Forelimb muscle (tissue), 1 donor: ENCODE results near the gene RSPH6A. TPM values are rescaled to one million over a fixed set of nuclear protein-coding genes. Genes with fewer than 3 reads are reported as not detected.

Experiments
- DNase-seq: peaks from one replicate; pipeline ENCODE4 v3.0.0-alpha.2; 2013; ENCODE audit warnings: low read depth
- polyA plus RNA-seq: library from polyadenylated mRNA; unstranded; fragments of 120-200 nt; gene quantifications from one replicate; pipeline ENCODE4 v1.2.1, GENCODE V29; 2013; ENCODE audit not compliant: insufficient read length

The RSPH6A gene
- polyA plus RNA-seq, 1 donor = not detected

DNA sequence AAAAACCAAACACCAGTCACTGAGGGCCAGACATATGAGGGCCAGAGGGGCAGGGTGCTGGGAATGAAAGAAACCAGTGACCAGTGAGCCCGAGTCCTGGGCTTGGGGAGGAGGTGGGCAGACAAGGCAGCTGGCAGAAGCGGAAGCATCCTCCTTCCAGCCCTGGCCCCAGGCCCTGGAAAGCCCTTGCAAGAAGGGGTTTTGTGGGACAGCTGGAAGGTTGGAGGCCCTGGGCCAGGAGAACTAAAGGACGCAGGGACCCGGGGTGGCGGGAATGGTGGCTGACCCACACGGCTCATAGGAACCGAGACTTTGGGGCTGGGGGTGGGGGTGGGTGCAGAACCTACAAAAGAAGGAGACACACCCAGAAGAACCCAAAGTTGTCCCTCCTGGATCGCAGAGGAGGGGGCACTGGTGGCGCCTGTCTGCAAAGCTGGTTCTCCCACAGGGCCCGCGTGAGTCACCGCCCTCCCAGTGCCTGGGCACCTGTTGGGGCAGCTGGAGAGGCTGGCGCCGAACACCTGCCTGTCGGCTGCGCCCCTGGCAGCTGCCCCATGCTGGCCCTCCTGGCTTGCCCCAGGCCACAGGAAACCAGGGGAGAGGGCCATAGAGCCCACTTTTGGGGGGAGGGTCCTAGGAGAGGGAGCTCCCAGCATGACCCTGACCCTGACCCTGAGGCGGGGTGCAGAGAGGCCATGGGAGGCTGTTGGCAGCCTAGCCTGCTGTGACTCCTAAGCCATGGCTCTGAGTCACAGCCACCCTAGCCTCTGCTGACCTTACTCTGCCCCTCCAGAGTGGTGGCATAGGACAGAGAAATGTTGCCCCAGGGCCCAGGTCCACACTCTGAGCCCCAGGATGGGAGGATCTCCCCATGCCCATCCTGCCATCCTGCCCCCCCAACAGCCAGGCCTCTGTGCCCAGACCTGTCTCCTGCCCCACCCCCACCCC lies 33.6 kb downstream of the RSPH6A start:
- DNase-seq = no peak

DNA sequence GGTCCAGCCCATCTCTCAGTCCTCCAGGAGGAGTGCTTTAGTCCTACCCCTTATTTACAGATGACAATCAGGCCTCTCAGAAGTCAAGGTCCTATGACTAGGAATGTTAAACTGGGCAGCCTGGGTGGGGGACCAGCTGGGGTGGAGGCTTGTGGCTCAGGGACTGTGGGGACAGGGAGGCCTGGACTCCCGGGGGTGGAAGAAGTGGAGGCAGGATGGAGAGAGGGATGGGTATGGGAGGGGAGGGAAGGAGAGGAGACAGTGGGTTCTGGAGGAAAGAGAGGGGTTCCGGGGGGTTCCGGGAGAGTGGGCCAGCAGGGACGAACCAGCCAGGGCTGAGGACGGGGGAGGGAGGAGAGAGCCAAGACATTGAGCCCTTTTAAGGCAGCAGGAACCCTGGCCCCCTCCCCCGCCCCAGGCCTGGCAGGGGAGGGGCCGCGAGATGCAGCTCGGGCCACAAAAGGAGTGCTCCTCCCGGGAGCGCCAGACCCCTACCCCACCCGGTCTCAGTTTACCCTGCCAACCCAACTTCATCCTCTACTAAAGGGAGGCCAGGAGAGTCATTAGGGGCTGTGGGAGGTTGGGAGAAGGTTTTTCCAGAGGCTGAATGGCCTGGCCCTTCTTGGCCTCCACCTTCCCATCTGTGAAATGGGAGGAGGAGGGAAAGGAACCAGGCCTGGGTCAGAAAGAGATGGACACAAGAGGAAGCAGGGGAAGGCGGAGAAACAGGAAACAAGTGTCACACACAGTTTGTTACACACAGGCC lies 34.5 kb downstream of the RSPH6A start:
- no peak for DNase-seq

DNA sequence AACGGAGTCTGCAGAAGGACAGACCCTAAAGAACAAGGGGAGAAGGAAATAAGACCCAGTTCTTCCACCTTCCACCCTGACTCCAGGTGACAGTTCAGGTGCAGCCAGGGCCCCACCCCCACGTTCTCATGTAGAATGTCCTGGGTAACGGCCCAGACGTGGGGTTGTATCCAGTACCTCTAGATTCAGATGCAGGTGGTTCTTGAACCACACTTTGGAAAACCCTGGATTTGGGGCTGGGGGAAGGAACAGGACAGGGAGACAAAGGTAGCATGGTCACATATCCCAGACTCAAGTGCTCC lies 35.0 kb downstream of the RSPH6A start:
- DNase-seq = no peak

DNA sequence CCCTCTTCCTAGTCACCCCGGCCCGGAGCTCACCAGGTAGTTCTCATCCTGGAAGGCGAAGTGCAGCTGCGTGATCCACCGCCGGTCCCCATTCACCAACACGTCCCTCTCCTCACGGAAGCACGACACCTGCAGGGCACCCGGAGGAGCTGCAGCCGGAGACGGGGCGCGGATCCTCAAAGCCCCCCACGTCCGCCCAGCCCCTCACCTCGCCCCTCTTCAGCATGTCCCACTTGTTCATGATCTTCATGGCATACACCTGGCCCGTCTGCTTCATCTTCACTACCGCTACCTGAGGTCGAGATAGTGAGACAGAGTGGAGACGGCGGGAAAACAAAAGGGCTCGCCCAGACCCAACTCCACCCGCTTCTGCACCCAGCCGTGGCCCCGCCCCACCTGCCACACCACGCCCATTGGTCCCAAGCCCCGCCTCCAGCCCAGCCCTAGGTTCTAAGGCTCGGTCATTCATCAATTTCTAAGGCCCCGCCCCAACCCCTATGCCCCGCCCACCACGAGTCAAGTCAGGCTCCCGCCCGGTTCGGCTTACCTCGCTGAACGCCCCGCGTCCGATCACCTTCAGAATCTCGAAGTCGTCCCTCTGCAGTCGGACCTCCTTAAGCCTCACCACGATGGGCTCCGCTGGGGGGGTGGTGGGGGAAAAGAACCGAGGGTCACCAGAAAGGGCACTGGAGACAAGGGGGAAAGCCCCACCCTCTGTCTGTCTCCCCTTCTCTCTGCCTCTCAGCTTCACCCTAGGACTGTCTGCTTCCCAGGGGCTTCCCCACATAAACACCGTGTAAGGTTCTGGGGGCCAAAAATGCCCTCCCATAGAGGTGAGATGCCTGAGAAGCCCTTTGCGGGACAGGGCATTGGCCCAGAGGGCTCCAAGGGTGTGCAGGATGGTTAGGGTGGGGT lies 35.6 kb downstream of the RSPH6A start:
- no peak for DNase-seq

DNA sequence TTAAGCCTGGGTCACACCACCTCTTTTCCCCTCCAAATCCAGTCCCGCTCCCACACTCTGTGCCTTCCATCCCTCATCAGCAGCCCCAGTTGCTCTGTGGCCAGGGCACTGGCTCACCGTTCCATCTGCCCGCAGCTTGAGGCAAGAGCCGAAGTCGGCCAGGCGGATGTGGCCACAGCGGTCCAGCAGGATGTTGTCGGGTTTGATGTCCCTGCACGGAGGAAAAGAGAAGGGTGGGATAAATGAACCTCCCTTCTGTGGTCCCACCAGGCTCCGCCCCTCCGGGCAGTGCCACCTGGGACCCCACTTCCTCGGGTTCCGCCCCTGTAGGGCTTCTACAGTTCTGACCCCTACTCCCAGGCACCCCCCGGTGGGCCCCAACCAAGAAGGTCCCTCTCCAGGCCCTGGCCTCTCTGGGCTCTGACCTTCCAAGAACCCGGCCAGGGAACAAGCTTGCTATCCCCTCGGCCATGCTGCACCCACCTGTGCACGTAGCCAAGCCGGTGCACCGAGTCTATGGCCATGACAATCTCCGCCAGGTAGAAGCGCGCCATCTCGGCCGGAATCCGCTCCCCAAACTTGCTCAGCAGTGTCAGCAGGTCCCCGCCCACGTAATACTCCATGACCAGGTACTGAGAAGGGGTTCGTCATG lies 37.0 kb downstream of the RSPH6A start:
- no peak for DNase-seq

DNA sequence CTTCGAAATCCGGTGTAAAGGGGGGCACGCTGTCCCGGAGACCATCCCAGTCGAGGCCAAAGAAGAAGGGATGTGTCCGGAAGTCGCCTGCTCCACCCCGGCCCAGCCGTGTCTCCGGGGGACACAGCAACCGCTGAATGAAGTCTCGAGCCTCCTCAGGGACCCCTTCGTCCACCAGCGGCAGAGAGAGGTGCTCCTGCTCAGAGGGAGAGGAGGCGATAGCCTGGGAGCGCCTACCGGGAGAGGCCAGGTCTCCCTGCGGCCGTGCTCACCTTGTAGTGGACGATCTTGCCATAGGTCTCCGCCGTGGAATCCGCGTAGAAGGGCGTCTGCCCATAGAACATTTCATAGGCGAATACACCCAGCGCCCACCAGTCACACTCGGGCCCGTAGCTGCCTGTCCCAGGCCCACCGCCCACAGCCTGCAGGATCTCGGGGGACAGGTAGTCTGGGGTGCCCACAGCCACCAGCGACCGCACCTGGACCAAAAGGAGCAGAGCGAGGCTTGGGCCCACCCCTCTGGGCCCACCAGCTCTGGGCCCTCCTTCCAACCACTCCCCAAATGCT lies 37.6 kb downstream of the RSPH6A start:
- DNase-seq = no peak

DNA sequence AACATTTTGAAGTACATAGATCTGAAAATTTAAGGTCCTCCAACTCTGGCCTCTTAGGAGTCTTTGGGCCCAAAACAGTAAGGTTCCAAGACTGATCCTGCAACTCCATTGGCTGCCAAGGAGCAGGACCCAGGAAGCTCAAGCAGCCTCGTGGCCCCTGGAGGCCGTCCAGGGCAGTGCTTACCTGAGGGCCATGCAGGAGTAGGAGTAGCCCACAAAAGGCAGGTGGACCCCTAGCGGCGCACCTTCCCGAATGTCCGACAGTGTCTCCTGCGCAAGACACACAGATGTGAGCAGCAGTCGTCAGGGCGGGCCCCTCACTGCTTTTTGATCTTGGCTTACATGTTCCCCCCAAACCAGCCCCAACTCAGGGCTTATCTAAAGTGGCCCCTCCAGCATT lies 40.3 kb downstream of the RSPH6A start:
- no peak for DNase-seq

DNA sequence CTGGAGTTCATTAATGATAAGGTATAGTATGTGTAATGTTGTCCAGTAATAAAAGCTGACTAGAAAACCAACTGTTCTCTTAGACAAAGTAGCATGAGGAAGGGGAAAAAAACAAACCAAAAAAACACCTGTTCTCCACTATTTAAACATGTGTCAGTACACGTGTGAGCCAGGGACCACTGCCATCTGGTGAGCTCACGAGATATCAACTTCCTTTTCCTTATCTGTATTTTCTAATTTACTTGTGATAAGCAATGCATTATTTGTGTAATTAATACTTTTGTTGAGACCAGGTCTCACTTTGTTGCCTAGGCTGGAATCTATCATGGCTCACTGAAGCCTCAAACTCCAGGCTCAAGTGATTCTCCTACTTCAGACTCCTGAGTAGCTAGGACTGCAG lies 41.7 kb downstream of the RSPH6A start:
- no peak for DNase-seq

DNA sequence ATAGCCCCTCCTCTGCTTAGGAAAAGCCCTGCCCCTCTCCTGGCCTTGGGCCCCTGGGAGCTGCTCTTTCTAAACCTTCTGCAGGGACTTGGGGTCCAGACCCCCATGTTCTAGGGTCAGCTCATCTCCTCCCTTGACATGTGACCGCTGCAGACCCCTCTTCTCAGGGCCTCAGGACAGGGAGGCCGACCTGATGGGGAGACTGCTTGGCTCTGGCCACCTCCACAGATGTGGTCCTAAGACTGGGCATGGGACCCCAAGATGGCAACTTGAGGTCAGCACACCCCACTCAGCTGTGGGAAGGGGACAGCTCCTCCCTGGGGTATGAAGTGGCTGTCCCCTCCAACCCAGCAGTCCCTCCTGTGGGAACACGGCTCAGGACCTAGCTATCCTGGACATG lies 42.2 kb downstream of the RSPH6A start:
- DNase-seq = no peak

DNA sequence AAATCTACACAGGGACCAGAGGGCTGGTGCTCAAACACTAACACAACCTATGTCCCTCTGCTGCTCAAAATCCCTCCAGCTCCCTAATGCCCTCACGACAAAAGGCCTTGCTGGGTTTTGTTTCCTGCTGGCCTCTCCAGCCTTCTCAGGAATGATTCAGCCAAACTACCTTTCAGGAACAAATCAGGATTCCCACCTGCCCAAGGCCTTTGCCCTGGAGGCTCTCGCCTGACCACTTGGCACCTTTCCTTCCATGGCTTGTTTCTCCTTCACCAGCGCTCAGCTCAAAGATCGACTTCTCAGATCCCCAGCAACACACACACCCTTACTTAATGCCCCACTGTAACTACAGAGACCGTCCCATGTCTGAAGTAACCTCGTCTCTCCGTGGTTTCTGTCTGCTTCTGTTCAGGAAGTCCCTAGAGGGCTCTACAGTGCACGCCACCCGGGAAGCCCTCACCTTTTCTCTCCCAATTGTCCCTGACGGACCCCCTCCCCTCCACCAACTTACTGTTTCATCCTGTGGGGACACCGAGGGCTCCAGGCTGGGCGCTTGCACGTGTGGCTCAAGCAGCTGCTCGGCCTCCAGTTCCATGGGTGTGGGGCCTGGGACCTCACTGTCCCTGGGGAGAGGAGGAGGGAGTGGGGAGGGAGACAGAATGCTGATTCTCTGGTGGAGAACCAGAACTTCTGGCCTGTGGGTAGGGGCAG lies 42.8 kb downstream of the RSPH6A start:
- DNase-seq = no peak

DNA sequence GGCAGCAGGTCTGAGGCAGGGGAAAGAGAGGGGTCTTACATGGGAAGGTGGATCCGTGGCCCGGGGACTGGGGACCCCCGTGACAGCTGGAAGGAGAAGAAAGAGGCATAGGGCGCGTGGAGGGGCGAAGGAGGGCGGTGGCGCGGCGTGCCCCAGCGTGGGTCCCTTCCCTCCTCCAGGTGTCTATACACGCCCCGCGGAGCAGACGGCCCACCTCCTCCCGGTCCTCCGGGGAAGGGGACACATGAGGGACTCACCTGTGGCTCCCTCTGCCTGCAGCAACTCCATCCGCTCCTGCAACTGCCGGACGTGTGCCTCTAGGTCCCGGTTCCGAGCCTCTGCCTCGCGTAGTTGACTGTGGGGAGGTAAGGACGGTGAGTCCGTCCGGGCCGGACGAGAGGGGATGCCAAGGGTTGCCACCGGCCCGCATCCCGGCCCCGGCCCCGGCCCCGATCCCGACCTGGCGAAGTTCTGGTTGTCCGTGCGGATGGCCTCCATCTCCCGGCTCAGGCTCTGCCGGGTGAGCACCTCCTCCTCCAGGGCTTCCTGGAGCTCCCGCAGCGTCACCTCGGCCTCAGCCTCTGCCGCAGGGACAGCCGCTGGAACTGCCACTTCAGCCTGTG lies 43.7 kb downstream of the RSPH6A start:
- DNase-seq = no peak

DNA sequence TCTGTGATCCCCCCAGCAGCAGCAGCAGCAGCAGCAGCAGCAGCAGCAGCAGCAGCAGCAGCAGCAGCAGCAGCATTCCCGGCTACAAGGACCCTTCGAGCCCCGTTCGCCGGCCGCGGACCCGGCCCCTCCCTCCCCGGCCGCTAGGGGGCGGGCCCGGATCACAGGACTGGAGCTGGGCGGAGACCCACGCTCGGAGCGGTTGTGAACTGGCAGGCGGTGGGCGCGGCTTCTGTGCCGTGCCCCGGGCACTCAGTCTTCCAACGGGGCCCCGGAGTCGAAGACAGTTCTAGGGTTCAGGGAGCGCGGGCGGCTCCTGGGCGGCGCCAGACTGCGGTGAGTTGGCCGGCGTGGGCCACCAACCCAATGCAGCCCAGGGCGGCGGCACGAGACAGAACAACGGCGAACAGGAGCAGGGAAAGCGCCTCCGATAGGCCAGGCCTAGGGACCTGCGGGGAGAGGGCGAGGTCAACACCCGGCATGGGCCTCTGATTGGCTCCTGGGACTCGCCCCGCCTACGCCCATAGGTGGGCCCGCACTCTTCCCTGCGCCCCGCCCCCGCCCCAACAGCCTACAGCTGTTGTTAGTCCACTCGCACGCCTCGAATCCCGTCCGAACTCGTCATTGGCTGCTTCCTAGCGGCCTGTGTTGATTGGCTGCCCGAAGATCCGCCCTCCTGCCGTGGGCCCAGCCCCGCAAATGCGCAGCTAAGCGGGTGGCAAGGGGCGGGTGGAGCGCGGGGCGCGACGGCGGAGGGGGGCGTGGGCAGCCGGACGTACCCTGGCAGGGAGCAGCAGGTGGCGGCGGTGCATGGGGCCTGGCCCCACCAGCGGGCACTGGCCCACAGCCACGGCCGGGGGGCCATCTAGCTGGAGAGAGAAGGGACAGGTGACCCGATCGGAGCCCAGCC lies 44.7 kb downstream of the RSPH6A start:
- DNase-seq = peak; percentile 86

DNA sequence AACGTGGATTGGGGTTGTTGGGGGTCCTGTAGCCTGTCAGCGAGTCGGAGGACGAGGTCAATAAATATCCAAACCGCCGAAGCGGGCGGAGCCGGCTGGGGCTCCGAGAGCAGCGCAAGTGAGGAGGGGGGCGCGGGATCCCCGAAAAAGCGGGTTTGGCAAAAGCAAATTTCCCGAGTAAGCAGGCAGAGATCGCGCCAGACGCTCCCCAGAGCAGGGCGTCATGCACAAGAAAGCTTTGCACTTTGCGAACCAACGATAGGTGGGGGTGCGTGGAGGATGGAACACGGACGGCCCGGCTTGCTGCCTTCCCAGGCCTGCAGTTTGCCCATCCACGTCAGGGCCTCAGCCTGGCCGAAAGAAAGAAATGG lies 45.3 kb downstream of the RSPH6A start:
- DNase-seq = no peak

DNA sequence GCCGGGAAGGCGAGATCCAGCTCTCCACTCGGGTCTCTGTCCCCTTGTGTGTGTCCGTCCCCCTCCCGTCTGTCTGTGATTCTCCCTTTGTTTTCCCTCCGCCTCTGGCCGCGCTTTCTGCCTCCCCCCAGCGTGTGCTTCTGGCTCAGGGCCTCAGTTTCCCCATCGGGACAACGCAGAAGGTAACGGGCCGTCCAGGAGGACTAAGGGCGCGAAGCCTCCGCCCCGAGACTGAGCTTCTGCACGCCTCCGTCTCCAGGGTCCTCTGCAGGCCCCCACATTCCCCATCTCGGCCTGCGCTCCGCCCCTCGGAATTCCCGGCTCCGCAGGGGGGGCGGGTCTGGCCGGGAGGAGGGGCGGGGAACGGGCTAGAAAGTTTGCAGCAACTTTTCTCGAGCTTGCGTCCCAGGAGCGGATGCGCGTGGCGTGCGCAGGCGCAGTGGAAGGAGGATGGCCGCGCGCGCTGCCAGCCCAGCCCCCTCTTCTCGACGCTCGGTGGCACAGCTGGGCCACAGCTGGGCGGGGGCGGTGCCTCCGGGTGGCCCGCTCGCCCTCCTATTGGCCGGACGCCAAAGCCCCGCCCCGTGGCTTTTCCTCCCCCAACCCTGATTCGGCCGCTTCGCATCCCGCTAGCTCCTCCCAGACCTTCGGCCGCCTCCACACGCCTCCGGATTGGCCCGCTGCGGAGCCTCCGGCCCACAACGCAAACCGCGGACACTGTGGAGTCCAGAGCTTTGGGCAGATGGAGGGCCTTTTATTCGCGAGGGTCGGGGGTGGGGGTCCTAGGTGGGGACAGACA lies 45.9 kb downstream of the RSPH6A start, which contains the start of gene SIX5:
Gene SIX5 (minus strand): TSS at position 269 of the 799 bp plus-strand sequence. CDS start 408 bp downstream, outside the sequence.
- peak; percentile 87 for DNase-seq

DNA sequence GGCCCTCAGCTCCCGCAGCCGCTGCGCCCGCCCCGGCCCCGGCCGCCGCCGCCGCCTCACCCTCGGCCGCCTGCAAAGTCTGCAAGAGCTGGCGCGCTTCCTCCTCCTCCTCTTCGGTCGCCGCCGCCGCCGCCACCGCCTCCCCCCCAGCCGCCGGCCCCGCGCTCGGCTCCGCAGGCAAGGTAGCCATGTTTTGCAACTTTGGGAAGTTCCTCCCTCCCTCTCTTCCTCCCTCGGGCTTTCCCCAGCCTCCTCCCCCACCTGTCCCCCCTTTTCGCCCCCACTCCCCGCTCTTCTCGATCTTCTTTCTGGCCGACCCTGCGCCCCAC lies 46.5 kb downstream of the RSPH6A start:
- DNase-seq = no peak

DNA sequence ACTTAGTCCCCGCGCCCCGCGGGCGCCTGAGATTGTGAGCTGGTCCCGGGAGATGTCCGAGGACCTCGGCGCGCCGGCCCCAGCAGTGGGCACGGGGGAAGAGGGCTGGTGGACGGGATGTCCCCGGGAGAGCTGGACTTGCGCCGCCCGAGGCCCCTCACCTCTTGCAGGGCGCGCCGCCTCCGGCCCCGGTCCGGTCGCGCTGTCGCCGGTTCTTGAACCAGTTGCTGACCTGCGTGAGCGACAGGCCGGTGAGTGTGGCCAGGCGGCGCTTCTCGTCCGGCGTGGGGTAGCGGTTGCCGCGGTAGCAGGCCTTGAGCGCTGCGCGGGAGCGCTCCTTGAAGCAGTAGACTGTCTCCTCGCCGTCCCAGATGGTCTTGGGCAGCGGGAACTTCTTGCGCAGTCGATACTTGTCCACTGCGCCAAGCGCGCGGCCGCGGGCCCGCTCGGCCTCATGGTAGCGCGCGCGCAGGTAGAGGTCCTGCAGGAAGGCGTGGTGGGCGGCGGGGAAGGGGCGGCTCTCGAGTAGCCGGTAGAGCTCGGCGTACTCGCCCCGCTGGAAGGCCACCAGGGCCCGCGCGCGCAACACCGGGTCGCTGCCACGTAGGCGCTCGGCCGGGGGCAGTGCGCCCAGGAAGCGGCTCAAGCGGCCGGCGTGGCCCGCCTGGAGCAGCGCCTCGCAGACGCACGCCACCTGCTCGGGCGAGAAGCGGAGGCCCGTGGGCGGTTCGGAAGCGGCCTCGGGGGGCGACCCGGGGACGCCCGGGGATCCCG lies 47.0 kb downstream of the RSPH6A start:
- no peak for DNase-seq

DNA sequence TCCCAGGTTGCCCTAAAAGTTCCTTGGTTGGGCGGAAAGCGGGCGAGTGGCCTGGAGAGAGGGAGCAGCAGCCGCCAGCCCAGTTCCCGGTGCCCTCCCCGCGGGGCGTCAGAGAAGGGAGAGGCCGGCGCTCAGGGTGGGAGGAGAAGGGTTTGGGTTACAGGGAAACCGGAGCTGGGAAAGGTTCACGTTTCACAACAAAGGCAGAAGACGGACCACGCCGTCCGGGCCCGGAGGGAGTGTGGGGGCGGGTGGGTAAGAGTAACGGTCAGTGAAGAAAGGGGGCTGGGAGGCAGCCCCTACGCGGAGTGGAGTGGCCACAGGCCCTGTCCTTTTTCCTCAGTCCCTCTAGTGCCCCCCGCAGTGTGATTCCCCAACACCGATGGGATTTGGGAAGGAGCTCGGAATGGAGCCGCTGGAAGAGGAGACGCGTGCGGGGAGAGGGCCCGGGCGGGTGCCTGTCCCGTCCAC lies 47.7 kb downstream of the RSPH6A start:
- peak; percentile 65 for DNase-seq
